ENCODE results near the gene NGFR. TPM values are rescaled to one million over a fixed set of nuclear protein-coding genes. Genes with fewer than 3 reads are reported as not detected.

The NGFR gene
- total and polyA plus RNA-seq, 2 experiments from 2014 or later, result 0.43 to 0.81 TPM

DNA sequence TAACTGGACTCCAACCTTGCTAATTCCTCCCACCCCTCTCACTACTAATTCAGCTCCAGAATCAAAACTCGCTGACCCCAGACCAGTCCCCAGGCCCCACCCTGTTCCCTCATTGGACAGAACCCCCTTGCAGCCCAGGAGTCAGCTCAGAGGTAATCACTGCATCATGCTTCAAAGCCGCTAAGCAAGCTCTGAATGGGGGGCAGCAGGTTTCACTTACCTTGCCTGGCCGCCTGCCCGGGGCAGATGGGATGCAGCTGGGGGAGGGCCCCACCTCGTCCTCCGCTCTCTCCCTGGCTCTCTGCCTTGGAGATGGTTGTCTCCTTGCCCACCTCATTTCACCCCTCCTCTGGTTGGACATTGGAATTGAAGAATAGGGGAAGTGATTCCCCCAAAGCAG, 4.8 kb upstream of the NGFR start:
- in situ Hi-C loops (cut with MboI), result no loop called here
- Histone ChIP-seq H3K9me3 (ENCODE audit: low read depth) (no peaks in the 10 kb centered on the region), H3K36me3 (ENCODE audit: low read depth) (no peaks in the 10 kb centered on the region), H2AFZ (no peak overlapping the region), H3K4me3 (no peak overlapping the region), H4K20me1 (ENCODE audit: insufficient read depth) (no peaks in the 10 kb centered on the region), H3K9me2 (ENCODE audit: insufficient read depth) (no peaks in the 10 kb centered on the region), H3K9ac (no peak overlapping the region), H3K79me2 (ENCODE audit: insufficient read depth) (no peaks in the 10 kb centered on the region), H3F3A (ENCODE audit: insufficient read depth) (no peaks in the 10 kb centered on the region), H3K27me3 (replicated peaks; ENCODE audit: insufficient read depth) (peaks cover 35% of the 10 kb centered on the region), H3K27ac (no peak overlapping the region), H3K4me2 (ENCODE audit: unreplicated experiment) (no peak overlapping the region), H3K4me1 (ENCODE audit: insufficient read depth) (no peaks in the 10 kb centered on the region)
- DNase-seq, result no peak
- WGBS, 2 experiments (ENCODE audit: low coverage in 1 of 2, low lambda C conversion rate in 2 of 2, missing lambda C conversion rate in 2 of 2), result 42 to 43% methylated on average over 6 of the region's 6 CpGs
- TF ChIP-seq EZH2 (IDR thresholded peaks at IDR 0.05; ENCODE audit: insufficient read depth, poor library complexity, severe bottlenecking) (no peak), EZH2phosphoT487 (IDR thresholded peaks at IDR 0.05; ENCODE audit: insufficient read depth, low read depth) (no peak)

DNA sequence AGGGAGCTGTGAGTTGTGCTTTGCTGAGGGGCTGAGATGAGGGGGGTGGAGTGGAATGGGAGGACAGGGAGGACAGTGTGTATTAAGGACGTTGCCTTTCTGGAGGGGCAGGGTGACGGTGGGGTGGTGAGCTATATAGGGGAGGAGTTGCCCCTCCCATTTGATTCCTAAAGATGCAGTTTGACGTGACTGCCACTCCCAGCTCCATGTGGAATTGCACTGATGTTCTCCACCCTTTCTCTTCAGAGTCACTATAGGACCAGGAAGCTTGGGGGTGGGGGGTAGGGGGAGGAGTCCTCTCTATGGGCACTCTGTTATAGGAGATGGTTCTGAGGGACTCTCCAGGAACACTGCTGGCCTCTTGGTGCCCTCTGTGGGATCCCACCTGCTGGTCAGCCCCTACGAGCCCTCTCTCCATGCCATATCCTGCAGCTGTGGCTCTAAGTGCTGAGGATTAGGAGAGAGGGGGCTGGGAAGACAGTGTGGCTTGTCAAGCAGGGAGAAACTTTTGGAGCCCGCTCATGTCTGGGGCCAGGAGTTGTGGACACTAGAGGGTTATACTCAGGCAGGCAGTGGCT, 3.8 kb upstream of the NGFR start:
- no peak overlapping the region for H2AFZ ChIP-seq
- no peaks in the 10 kb centered on the region for H4K20me1 ChIP-seq (ENCODE audit: insufficient read depth)
- no peaks in the 10 kb centered on the region for H3K79me2 ChIP-seq (ENCODE audit: insufficient read depth)
- H3K4me3 ChIP-seq, result no peak overlapping the region
- in situ Hi-C loops (cut with MboI), result no loop called here
- 0 out of 2 replicates have a peak, but pooled peaks cover 4% of the 10 kb centered on the region for H3K4me1 ChIP-seq (ENCODE audit: insufficient read depth)
- 41 to 61% methylated on average over 5 of the region's 5 CpGs for WGBS, 2 experiments (ENCODE audit: low coverage in 1 of 2, low lambda C conversion rate in 2 of 2, missing lambda C conversion rate in 2 of 2)
- peaks cover 35% of the 10 kb centered on the region for H3K27me3 ChIP-seq (replicated peaks; ENCODE audit: insufficient read depth)
- H3K9me3 ChIP-seq (ENCODE audit: low read depth), result no peaks in the 10 kb centered on the region
- no peak for DNase-seq
- no peak for TF ChIP-seq EZH2 (IDR thresholded peaks at IDR 0.05; ENCODE audit: insufficient read depth, poor library complexity, severe bottlenecking)
- TF ChIP-seq EZH2phosphoT487 (IDR thresholded peaks at IDR 0.05; ENCODE audit: insufficient read depth, low read depth), result no peak
- H3K36me3 ChIP-seq (ENCODE audit: low read depth), result no peaks in the 10 kb centered on the region
- no peak overlapping the region for H3K4me2 ChIP-seq (ENCODE audit: unreplicated experiment)
- H3K9ac ChIP-seq, result no peak overlapping the region
- no peaks in the 10 kb centered on the region for H3F3A ChIP-seq (ENCODE audit: insufficient read depth)
- no peaks in the 10 kb centered on the region for H3K9me2 ChIP-seq (ENCODE audit: insufficient read depth)
- H3K27ac ChIP-seq, result no peak overlapping the region

DNA sequence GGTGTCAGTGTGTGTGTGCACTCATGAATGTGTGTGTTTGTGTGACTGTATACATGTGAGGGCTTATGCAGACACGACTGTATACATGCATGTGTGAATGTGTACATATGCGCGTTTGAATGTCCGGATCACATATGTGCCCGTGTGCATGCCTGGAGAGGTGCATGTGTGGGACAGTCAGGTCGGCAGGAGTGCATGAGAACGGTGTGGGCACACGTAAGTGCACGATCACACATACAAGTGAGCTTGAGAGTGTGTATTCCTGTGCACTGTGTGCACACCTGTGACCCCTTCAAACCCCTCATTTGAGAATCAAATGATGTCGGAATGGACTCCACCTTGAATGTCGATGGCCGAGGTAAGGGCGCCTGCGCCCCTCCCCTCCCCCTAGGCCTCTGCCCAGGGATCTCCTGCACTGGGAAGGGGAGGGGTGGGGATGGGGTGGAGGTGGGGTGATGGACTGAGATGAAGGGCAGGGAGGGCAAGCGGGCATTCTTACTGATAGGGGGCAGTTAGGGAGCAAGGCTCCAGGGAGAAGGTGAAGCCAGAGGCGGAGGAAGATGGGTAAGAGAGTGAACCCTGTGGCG, 601 bp upstream of the NGFR start:
- Histone ChIP-seq H4K20me1 (ENCODE audit: insufficient read depth) (no peaks in the 10 kb centered on the region), H2AFZ (no peak overlapping the region), H3K9me2 (ENCODE audit: insufficient read depth) (no peaks in the 10 kb centered on the region), H3F3A (ENCODE audit: insufficient read depth) (no peaks in the 10 kb centered on the region), H3K27ac (no peak overlapping the region), H3K79me2 (ENCODE audit: insufficient read depth) (no peaks in the 10 kb centered on the region), H3K27me3 (replicated peaks; ENCODE audit: insufficient read depth) (peaks cover 50% of the 10 kb centered on the region), H3K9ac (no peak overlapping the region), H3K36me3 (ENCODE audit: low read depth) (no peaks in the 10 kb centered on the region), H3K4me1 (ENCODE audit: insufficient read depth) (0 out of 2 replicates have a peak, but pooled peaks cover 4% of the 10 kb centered on the region), H3K9me3 (ENCODE audit: low read depth) (no peaks in the 10 kb centered on the region), H3K4me3 (no peak overlapping the region), H3K4me2 (ENCODE audit: unreplicated experiment) (no peak overlapping the region)
- no peak for DNase-seq
- TF ChIP-seq EZH2phosphoT487 (IDR thresholded peaks at IDR 0.05; ENCODE audit: insufficient read depth, low read depth) (no peak), EZH2 (IDR thresholded peaks at IDR 0.05; ENCODE audit: insufficient read depth, poor library complexity, severe bottlenecking) (no peak)
- 61 to 68% methylated on average over 12 to 17 of the region's 17 CpGs for WGBS, 2 experiments (ENCODE audit: low coverage in 1 of 2, low lambda C conversion rate in 2 of 2, missing lambda C conversion rate in 2 of 2)
- in situ Hi-C loops (cut with MboI), result no loop called here

DNA sequence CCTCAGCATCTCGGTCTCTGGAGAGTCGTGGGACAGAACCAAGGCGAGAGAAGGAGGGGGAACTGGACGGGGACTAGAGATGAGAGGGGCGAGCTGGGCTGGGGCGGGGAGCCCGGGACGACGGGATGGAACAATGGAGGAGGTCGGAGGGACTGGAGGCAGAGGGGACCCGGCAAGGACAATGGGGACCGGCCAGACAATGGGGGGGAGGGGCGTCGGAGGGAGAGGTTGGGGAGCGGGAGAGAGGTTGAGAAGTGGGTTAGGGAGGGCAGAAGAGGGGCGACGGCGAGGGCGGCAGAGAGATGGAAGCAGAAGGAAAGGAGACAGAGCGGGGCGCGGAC, 719 bp downstream of the NGFR start:
- Histone ChIP-seq H3F3A (ENCODE audit: insufficient read depth) (no peaks in the 10 kb centered on the region), H3K4me3 (peak overlapping the region; percentile 62; the same call in 1 of the 2 replicates), H3K4me1 (ENCODE audit: insufficient read depth) (0 out of 2 replicates have a peak, but pooled peaks cover 4% of the 10 kb centered on the region), H3K4me2 (ENCODE audit: unreplicated experiment) (peak overlapping the region; percentile 76), H3K36me3 (ENCODE audit: low read depth) (no peaks in the 10 kb centered on the region), H4K20me1 (ENCODE audit: insufficient read depth) (no peaks in the 10 kb centered on the region), H3K27ac (no peak overlapping the region), H3K79me2 (ENCODE audit: insufficient read depth) (no peaks in the 10 kb centered on the region), H3K9me2 (ENCODE audit: insufficient read depth) (no peaks in the 10 kb centered on the region), H3K9me3 (ENCODE audit: low read depth) (no peaks in the 10 kb centered on the region), H3K9ac (no peak overlapping the region), H2AFZ (no peak overlapping the region), H3K27me3 (replicated peaks; ENCODE audit: insufficient read depth) (peaks cover 59% of the 10 kb centered on the region)
- 5 to 20% methylated on average over 4 to 22 of the region's 22 CpGs for WGBS, 2 experiments (ENCODE audit: low coverage in 1 of 2, low lambda C conversion rate in 2 of 2, missing lambda C conversion rate in 2 of 2)
- TF ChIP-seq EZH2 (IDR thresholded peaks at IDR 0.05; ENCODE audit: insufficient read depth, poor library complexity, severe bottlenecking) (no peak), EZH2phosphoT487 (IDR thresholded peaks at IDR 0.05; ENCODE audit: insufficient read depth, low read depth) (no peak)
- in situ Hi-C loops (cut with MboI), result no loop called here
- DNase-seq, result no peak
